Neural cell (in vitro differentiated cells): ENCODE data around the gene PSMB1. TPM values are rescaled to one million over a fixed set of nuclear protein-coding genes. Genes with fewer than 3 reads are reported as not detected.

Experiments used
- H2AFZ ChIP-seq: fragments of 200-600, 300-800 bp; sonication (generic), shearing (Covaris generic); 2 replicates; pipeline ENCODE4 v1.6.0; 2014; ENCODE audit warnings: low read depth, mild to moderate bottlenecking, antibody characterized with exemption, low read length, moderate library complexity
- H3F3A ChIP-seq: fragments of 200-600 bp; shearing (Covaris generic); 2 replicates; pipeline ENCODE4 v1.6.1; 2016; ENCODE audit warnings: mild to moderate bottlenecking, moderate library complexity, mixed read lengths, antibody characterized with exemption, low read length; ENCODE audit not compliant: insufficient read depth, poor library complexity, severe bottlenecking
- H3K27ac ChIP-seq: fragments of 200-600, 300-800 bp; sonication (generic), shearing (Covaris generic); 2 replicates; pipeline ENCODE4 v1.5.1; 2014; ENCODE audit warnings: mild to moderate bottlenecking, low read length, moderate library complexity
- H3K27me3 ChIP-seq: fragments of 300-800, 200-600 bp; sonication (generic), shearing (Covaris generic); 2 replicates; pipeline ENCODE4 v1.6.0; 2014; ENCODE audit warnings: mild to moderate bottlenecking, low read depth, low read length, moderate library complexity; ENCODE audit not compliant: insufficient read depth
- H3K36me3 ChIP-seq: fragments of 300-800, 200-600 bp; sonication (generic), shearing (Covaris generic); 2 replicates; pipeline ENCODE4 v1.5.1; 2014; ENCODE audit warnings: mild to moderate bottlenecking, antibody characterized with exemption, low read length, moderate library complexity; ENCODE audit not compliant: insufficient read depth
- H3K4me2 ChIP-seq: fragments of 300-800, 200-600 bp; sonication (generic), shearing (Covaris generic); 2 replicates; pipeline ENCODE4 v1.6.0; 2014; ENCODE audit warnings: mild to moderate bottlenecking, low read length
- H3K4me3 ChIP-seq: fragments of 300-800, 200-600 bp; sonication (generic), shearing (Covaris generic); 2 replicates; pipeline ENCODE4 v1.5.1; 2014; ENCODE audit warnings: mild to moderate bottlenecking, low read length, moderate library complexity
- H3K79me2 ChIP-seq: fragments of 200-600 bp; shearing (Covaris generic); replicated peaks from 2 replicates; pipeline ENCODE4 v1.6.0; 2014; ENCODE audit warnings: mild to moderate bottlenecking, low read length, moderate library complexity; ENCODE audit not compliant: insufficient read depth
- H3K9ac ChIP-seq: fragments of 300-800, 200-600 bp; sonication (generic), shearing (Covaris generic); 2 replicates; pipeline ENCODE4 v1.6.1; 2016; ENCODE audit warnings: mild to moderate bottlenecking, low read length, mixed read lengths
- H3K9me2 ChIP-seq: fragments of 200-600 bp; shearing (Covaris generic); 2 replicates; pipeline ENCODE4 v1.6.1; 2016; ENCODE audit warnings: mild to moderate bottlenecking, low read length, mixed read lengths; ENCODE audit not compliant: insufficient read depth
- H3K9me3 ChIP-seq: fragments of 200-600, 300-800 bp; sonication (generic), shearing (Covaris generic); 2 replicates; pipeline ENCODE4 v1.6.1; 2016; ENCODE audit warnings: mild to moderate bottlenecking, mixed run types, low read length, moderate library complexity, mixed read lengths
- H4K20me1 ChIP-seq: fragments of 200-600 bp; shearing (Covaris generic); 2 replicates; pipeline ENCODE4 v1.6.1; 2016; ENCODE audit warnings: mild to moderate bottlenecking, mixed run types; ENCODE audit not compliant: insufficient read depth
- EP300 ChIP-seq: fragments of 450-650 bp; conservative IDR thresholded peaks from 2 replicates; pipeline ENCODE4 v1.6.1; 2014; ENCODE audit warnings: antibody characterized with exemption, mild to moderate bottlenecking, moderate library complexity; ENCODE audit not compliant: poor library complexity, severe bottlenecking
- EZH2 ChIP-seq: fragments of 200-600, 300-800 bp; shearing (Covaris generic), sonication (generic); IDR thresholded peaks from 2 replicates; pipeline ENCODE4 v1.6.1; 2014; ENCODE audit warnings: antibody characterized with exemption, low read length, borderline replicate concordance, mild to moderate bottlenecking; ENCODE audit not compliant: insufficient read depth, poor library complexity, severe bottlenecking
- MXI1 ChIP-seq: fragments of 450-650 bp; conservative IDR thresholded peaks from 2 replicates; pipeline ENCODE4 v1.6.1; 2014; ENCODE audit warnings: antibody characterized with exemption, mild to moderate bottlenecking; ENCODE audit not compliant: poor library complexity, severe bottlenecking
- POLR2AphosphoS5 ChIP-seq: IDR thresholded peaks from 2 replicates; pipeline ENCODE4 v1.6.1; 2012
- RAD21 ChIP-seq: fragments of 450-650 bp; conservative IDR thresholded peaks from 2 replicates; pipeline ENCODE4 v1.6.1; 2014; ENCODE audit warnings: antibody characterized with exemption, mild to moderate bottlenecking, moderate library complexity
- SMC3 ChIP-seq: fragments of 450-650 bp; conservative IDR thresholded peaks from 2 replicates; pipeline ENCODE4 v1.6.1; 2014; ENCODE audit warnings: antibody characterized with exemption, mild to moderate bottlenecking, moderate library complexity; ENCODE audit not compliant: poor library complexity
- TAF1 ChIP-seq: IDR thresholded peaks from 2 replicates; pipeline ENCODE4 v1.6.1; 2012; ENCODE audit warnings: low read depth
- polyA plus RNA-seq: library from polyadenylated mRNA; depleted of rRNA; stranded (reverse); fragments of >200 nt; gene quantifications from 2 replicates; pipeline ENCODE4 v1.2.3, GENCODE V29; 2014
- TF ChIP-seq, protein P1 (sequence below): fragments of 450-650 bp; IDR thresholded peaks from 2 replicates; pipeline ENCODE4 v1.5.1; 2014; ENCODE audit warnings: antibody characterized with exemption, mild to moderate bottlenecking, moderate library complexity; ENCODE audit not compliant: poor library complexity, severe bottlenecking
- TF ChIP-seq, protein P2 (sequence below): IDR thresholded peaks from 2 replicates; pipeline ENCODE4 v1.6.1; 2012; ENCODE audit warnings: borderline replicate concordance

PSMB1 gene
- polyA plus RNA-seq, 1 donor from 2014 or later, result 365 TPM

DNA sequence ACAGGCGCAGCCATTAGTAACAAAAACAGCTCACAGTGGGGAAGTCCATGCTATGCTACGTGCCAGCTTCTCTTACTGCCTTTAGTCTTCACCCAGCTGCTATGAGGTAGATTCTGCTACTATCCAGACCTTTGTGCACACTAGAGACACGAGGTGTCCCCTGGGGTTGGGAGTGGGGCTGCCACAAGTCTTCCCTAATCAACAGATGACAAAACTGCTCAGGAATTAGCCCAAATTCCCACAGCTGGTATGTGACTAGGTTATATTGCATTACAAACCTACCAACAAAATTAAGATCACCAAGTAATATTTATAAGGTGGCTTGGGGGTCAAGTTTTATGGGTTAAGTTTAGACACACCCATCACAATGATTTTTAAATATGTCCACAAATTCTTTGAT lies 63.3 kb downstream of the PSMB1 start:
- Histone ChIP-seq H2AFZ (no peak overlapping the region), H3K9me2 (no peaks in the 10 kb centered on the region)

DNA sequence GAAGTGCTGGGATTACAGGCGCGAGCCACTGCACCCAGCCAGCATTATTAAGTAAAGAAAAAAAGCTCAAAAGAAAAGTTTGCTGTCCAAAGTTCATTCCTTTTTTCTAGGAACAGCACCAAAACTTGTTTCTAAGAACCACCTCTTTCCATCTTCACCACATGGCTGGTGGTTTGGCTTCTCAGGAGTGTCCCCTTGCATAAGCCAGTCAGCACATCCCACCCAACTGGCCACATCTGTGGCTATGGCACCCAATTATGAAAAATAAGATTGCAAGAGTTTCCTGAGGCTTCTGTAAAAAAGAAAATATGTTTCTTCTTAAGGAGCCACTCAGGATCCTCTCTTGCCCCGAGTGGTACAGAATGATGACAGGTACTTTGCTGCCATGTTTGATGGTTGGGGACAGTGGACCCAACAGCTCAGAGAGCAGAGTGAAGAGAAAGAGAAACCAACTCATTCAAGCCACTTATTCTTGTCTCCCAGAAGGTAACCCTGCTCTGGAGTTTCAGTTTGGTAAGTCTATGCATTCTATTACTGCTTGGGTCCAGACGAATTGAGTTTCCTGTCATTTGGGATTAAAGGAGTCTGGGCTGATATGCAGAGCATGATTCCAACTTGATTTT lies 65.3 kb downstream of the PSMB1 start:
- H3K9ac ChIP-seq, result no peak overlapping the region
- no peak overlapping the region for H3K27ac ChIP-seq
- no peak for TF ChIP-seq MXI1
- TF ChIP-seq, protein P1, sequence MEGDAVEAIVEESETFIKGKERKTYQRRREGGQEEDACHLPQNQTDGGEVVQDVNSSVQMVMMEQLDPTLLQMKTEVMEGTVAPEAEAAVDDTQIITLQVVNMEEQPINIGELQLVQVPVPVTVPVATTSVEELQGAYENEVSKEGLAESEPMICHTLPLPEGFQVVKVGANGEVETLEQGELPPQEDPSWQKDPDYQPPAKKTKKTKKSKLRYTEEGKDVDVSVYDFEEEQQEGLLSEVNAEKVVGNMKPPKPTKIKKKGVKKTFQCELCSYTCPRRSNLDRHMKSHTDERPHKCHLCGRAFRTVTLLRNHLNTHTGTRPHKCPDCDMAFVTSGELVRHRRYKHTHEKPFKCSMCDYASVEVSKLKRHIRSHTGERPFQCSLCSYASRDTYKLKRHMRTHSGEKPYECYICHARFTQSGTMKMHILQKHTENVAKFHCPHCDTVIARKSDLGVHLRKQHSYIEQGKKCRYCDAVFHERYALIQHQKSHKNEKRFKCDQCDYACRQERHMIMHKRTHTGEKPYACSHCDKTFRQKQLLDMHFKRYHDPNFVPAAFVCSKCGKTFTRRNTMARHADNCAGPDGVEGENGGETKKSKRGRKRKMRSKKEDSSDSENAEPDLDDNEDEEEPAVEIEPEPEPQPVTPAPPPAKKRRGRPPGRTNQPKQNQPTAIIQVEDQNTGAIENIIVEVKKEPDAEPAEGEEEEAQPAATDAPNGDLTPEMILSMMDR, result no peak
- H3K36me3 ChIP-seq, result no peaks in the 10 kb centered on the region
- no peaks in the 10 kb centered on the region for H3K79me2 ChIP-seq
- H3K9me3 ChIP-seq, result no peaks in the 10 kb centered on the region
- no peak overlapping the region for H2AFZ ChIP-seq
- no peak overlapping the region for H3K4me2 ChIP-seq
- H3K4me3 ChIP-seq, result no peak overlapping the region
- no peaks in the 10 kb centered on the region for H4K20me1 ChIP-seq
- no peaks in the 10 kb centered on the region for H3K27me3 ChIP-seq
- no peaks in the 10 kb centered on the region for H3K9me2 ChIP-seq
- H3F3A ChIP-seq, result no peaks in the 10 kb centered on the region

More for the DNA sequence above, 63.3 kb downstream of the PSMB1 start:
- Histone ChIP-seq H3K4me2 (no peak overlapping the region), H3K9ac (no peak overlapping the region), H3K27me3 (no peaks in the 10 kb centered on the region), H3F3A (no peaks in the 10 kb centered on the region), H3K9me3 (no peaks in the 10 kb centered on the region), H3K36me3 (no peaks in the 10 kb centered on the region), H4K20me1 (no peaks in the 10 kb centered on the region), H3K4me3 (no peak overlapping the region), H3K27ac (no peak overlapping the region), H3K79me2 (no peaks in the 10 kb centered on the region)
- TF ChIP-seq EP300 (no peak), POLR2AphosphoS5 (no peak), EZH2 (no peak), RAD21 (no peak), MXI1 (no peak), SMC3 (no peak), TAF1 (no peak)
- TF ChIP-seq, protein P1, result no peak
- TF ChIP-seq, protein P2, sequence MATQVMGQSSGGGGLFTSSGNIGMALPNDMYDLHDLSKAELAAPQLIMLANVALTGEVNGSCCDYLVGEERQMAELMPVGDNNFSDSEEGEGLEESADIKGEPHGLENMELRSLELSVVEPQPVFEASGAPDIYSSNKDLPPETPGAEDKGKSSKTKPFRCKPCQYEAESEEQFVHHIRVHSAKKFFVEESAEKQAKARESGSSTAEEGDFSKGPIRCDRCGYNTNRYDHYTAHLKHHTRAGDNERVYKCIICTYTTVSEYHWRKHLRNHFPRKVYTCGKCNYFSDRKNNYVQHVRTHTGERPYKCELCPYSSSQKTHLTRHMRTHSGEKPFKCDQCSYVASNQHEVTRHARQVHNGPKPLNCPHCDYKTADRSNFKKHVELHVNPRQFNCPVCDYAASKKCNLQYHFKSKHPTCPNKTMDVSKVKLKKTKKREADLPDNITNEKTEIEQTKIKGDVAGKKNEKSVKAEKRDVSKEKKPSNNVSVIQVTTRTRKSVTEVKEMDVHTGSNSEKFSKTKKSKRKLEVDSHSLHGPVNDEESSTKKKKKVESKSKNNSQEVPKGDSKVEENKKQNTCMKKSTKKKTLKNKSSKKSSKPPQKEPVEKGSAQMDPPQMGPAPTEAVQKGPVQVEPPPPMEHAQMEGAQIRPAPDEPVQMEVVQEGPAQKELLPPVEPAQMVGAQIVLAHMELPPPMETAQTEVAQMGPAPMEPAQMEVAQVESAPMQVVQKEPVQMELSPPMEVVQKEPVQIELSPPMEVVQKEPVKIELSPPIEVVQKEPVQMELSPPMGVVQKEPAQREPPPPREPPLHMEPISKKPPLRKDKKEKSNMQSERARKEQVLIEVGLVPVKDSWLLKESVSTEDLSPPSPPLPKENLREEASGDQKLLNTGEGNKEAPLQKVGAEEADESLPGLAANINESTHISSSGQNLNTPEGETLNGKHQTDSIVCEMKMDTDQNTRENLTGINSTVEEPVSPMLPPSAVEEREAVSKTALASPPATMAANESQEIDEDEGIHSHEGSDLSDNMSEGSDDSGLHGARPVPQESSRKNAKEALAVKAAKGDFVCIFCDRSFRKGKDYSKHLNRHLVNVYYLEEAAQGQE, result no peak
